SK-MEL-5 (cell line): Measurements from ENCODE around the gene HS3ST3A1. TPM values are rescaled to one million over a fixed set of nuclear protein-coding genes. Genes with fewer than 3 reads are reported as not detected.
"Not testable (repeated sequence)": the region's sequence is repeated elsewhere in the genome, so short reads cannot be mapped to it uniquely, and the experiment has no call there.

Experiments
- DNase-seq: peaks from one replicate; pipeline ENCODE4 v3.0.0-alpha.2; 2016; ENCODE audit warnings: low read depth, low spot score
- in situ Hi-C: cut with HindIII; loops from 2 replicates; pipeline ENCODE4 v1.10.0; 2016; ENCODE audit warnings: low sequenced_read_pairs, high pct_unique_total_duplicates, low pct_unique_long_range_greater_than_20kb
- total RNA-seq: library from RNA; depleted of rRNA; stranded (reverse); fragments of >200 nt; shearing (Covaris generic); gene quantifications from 2 replicates; pipeline ENCODE4 v1.2.3, GENCODE V29; 2014

The HS3ST3A1 gene
- total RNA-seq, 1 experiment from 2014 or later, result 0.11 TPM

- in situ Hi-C loops, result no loop called here
- no peak for DNase-seq
Measured at GRCh38 chr17:13554231-13554630, 47.5 kb downstream of the HS3ST3A1 start.

- in situ Hi-C loops, result no loop called here
- no peak for DNase-seq
Measured at GRCh38 chr17:13550291-13550690, 51.4 kb downstream of the HS3ST3A1 start.

GRCh38 chr17:13548576-13548975 is 53.2 kb downstream of the HS3ST3A1 start:
- DNase-seq, result not testable (repeated sequence)

GRCh38 chr17:13546851-13547250 is 54.9 kb downstream of the HS3ST3A1 start:
- no peak for DNase-seq
- in situ Hi-C loops, result no loop called here

More at GRCh38 chr17:13548576-13548975, 53.2 kb downstream of the HS3ST3A1 start:
- in situ Hi-C loops, result not testable (repeated sequence)

GRCh38 chr17:13545941-13546340 is 55.8 kb downstream of the HS3ST3A1 start:
- in situ Hi-C loops, result no loop called here
- DNase-seq, result no peak

GRCh38 chr17:13544765-13545164 is 57.0 kb downstream of the HS3ST3A1 start:
- in situ Hi-C loops, result no loop called here
- no peak for DNase-seq

GRCh38 chr17:13544292-13544691 is 57.4 kb downstream of the HS3ST3A1 start:
- DNase-seq, result no peak
- in situ Hi-C loops, result no loop called here

GRCh38 chr17:13542636-13543035 is 59.1 kb downstream of the HS3ST3A1 start:
- in situ Hi-C loops, result no loop called here
- DNase-seq, result no peak

- in situ Hi-C loops, result no loop called here
- DNase-seq, result no peak
Measured at GRCh38 chr17:13541032-13541480, 60.7 kb downstream of the HS3ST3A1 start.

- no peak for DNase-seq
- in situ Hi-C loops, result no loop called here
Measured at GRCh38 chr17:13540546-13540945, 61.2 kb downstream of the HS3ST3A1 start.

GRCh38 chr17:13539421-13539820 is 62.3 kb downstream of the HS3ST3A1 start:
- DNase-seq, result no peak
- in situ Hi-C loops, result no loop called here

- no peak for DNase-seq
- in situ Hi-C loops, result no loop called here
Measured at GRCh38 chr17:13538841-13539411, 62.8 kb downstream of the HS3ST3A1 start.

GRCh38 chr17:13537871-13538643 is 63.7 kb downstream of the HS3ST3A1 start:
- in situ Hi-C loops, result no loop called here
- DNase-seq, result no peak

- in situ Hi-C loops, result no loop called here
Measured at GRCh38 chr17:13537167-13537731, 64.5 kb downstream of the HS3ST3A1 start.

GRCh38 chr17:13534946-13535345 is 66.8 kb downstream of the HS3ST3A1 start:
- DNase-seq, result no peak
- in situ Hi-C loops, result no loop called here

More at GRCh38 chr17:13537167-13537731, 64.5 kb downstream of the HS3ST3A1 start:
- no peak for DNase-seq

- in situ Hi-C loops, result no loop called here
- no peak for DNase-seq
Measured at GRCh38 chr17:13531721-13532120, 70.0 kb downstream of the HS3ST3A1 start.

- in situ Hi-C loops, result no loop called here
- no peak for DNase-seq
Measured at GRCh38 chr17:13525876-13526275, 75.9 kb downstream of the HS3ST3A1 start.

GRCh38 chr17:13523164-13523563 is 78.6 kb downstream of the HS3ST3A1 start:
- no peak for DNase-seq
- in situ Hi-C loops, result no loop called here

- DNase-seq, result no peak
- in situ Hi-C loops, result no loop called here
Measured at GRCh38 chr17:13522749-13523148, 79.0 kb downstream of the HS3ST3A1 start.
